NCI-H2196 (cell line): Measurements from ENCODE around the gene FBP2.

ENCODE experiments used
- DNase-seq: peaks from one replicate; lab custom pipeline; 2025; ENCODE audit not compliant: unreplicated experiment; lab: John Stamatoyannopoulos, UW

The FBP2 gene

GRCh38 chr9:94593459-94594345 lies at the start of gene FBP2:
Gene FBP2 (minus strand): TSS chr9:94593824. CDS start chr9:94593726, 98 bp downstream.
- DNase-seq = no peak

GRCh38 chr9:94643176-94643575 lies 49.6 kb upstream of the FBP2 start:
- no peak for DNase-seq

GRCh38 chr9:94642501-94642900 lies 48.9 kb upstream of the FBP2 start:
- DNase-seq = no peak

- no peak for DNase-seq
Measured at GRCh38 chr9:94639999-94640376, 46.4 kb upstream of the FBP2 start.

- no peak for DNase-seq
Measured at GRCh38 chr9:94639061-94639998, 45.7 kb upstream of the FBP2 start, which contains the start of gene FBP1. Gene FBP1 (minus strand): TSS chr9:94639518. CDS start chr9:94639310, 208 bp downstream.

- DNase-seq = no peak
Measured at GRCh38 chr9:94638335-94639060, 44.9 kb upstream of the FBP2 start.

- DNase-seq = no peak
Measured at GRCh38 chr9:94632737-94633136, 39.1 kb upstream of the FBP2 start.

GRCh38 chr9:94631599-94631998 lies 38.0 kb upstream of the FBP2 start:
- no peak for DNase-seq

GRCh38 chr9:94630833-94631232 lies 37.2 kb upstream of the FBP2 start:
- no peak for DNase-seq

- DNase-seq = no peak
Measured at GRCh38 chr9:94630281-94630680, 36.7 kb upstream of the FBP2 start.

GRCh38 chr9:94627287-94627686 lies 33.7 kb upstream of the FBP2 start:
- DNase-seq = no peak

- no peak for DNase-seq
Measured at GRCh38 chr9:94625835-94626234, 32.2 kb upstream of the FBP2 start.

- DNase-seq = no peak
Measured at GRCh38 chr9:94624629-94625028, 31.0 kb upstream of the FBP2 start.

- DNase-seq = no peak
Measured at GRCh38 chr9:94623253-94623652, 29.6 kb upstream of the FBP2 start.

GRCh38 chr9:94622087-94622800 lies 28.6 kb upstream of the FBP2 start:
- DNase-seq = no peak

GRCh38 chr9:94619026-94619425 lies 25.4 kb upstream of the FBP2 start:
- DNase-seq = no peak

GRCh38 chr9:94613003-94613402 lies 19.4 kb upstream of the FBP2 start:
- DNase-seq = no peak

- DNase-seq = no peak
Measured at GRCh38 chr9:94612071-94612470, 18.4 kb upstream of the FBP2 start.

- DNase-seq = no peak
Measured at GRCh38 chr9:94611638-94612068, 18.0 kb upstream of the FBP2 start.

GRCh38 chr9:94610181-94610606 lies 16.6 kb upstream of the FBP2 start:
- DNase-seq = no peak

- DNase-seq = no peak
Measured at GRCh38 chr9:94607423-94607691, 13.7 kb upstream of the FBP2 start.
